HepG2 (cell line): ENCODE data around the gene GAPDH. TPM values are rescaled to one million over a fixed set of nuclear protein-coding genes. Genes with fewer than 3 reads are reported as not detected.

Experiments used
- GFI1 ChIP-seq: sonication (generic); formaldehyde crosslinking; IDR thresholded peaks from 2 replicates; pipeline ENCODE4 v1.5.0; 2020; ENCODE audit warnings: missing genetic modification reagents, mild to moderate bottlenecking, borderline replicate concordance
- LCORL ChIP-seq, 2 experiments: fragments of 450-650 bp in 1 of 2; sonication (generic) in 1 of 2; formaldehyde crosslinking in 1 of 2; IDR thresholded peaks; 2 replicates each; pipeline versions ENCODE4 v1.5.0 to v1.6.1; 2017 to 2020; ENCODE audit warnings: antibody characterized with exemption in 1 of 2, missing genetic modification reagents in 1 of 2
- MBD4 ChIP-seq: IDR thresholded peaks from 2 replicates; pipeline ENCODE4 v1.6.1; 2012; ENCODE audit warnings: low read length, inconsistent platforms, borderline replicate concordance
- POLR2AphosphoS2 ChIP-seq: IDR thresholded peaks from 2 replicates; pipeline ENCODE4 v1.6.1; 2011; ENCODE audit warnings: low read depth, low read length, improper control_type of control experiment
- RFXAP ChIP-seq: sonication (generic); formaldehyde crosslinking; IDR thresholded peaks from 2 replicates; pipeline ENCODE4 v1.4.0; 2020; ENCODE audit warnings: missing genetic modification reagents, borderline replicate concordance
- ZFP36L2 ChIP-seq: sonication (generic); formaldehyde crosslinking; IDR thresholded peaks from 2 replicates; pipeline ENCODE4 v1.4.0; 2020; ENCODE audit warnings: missing genetic modification reagents
- ZNF260 ChIP-seq: sonication (generic); formaldehyde crosslinking; IDR thresholded peaks from 2 replicates; pipeline ENCODE4 v1.4.0; 2020; ENCODE audit warnings: missing genetic modification reagents, low read depth, mild to moderate bottlenecking, borderline replicate concordance
- ZNF570 ChIP-seq: sonication (generic); formaldehyde crosslinking; IDR thresholded peaks from 2 replicates; pipeline ENCODE4 v1.4.0; 2020; ENCODE audit warnings: mild to moderate bottlenecking, missing genetic modification reagents, borderline replicate concordance
- polyA plus RNA-seq, 8 experiments: library from polyadenylated mRNA; depleted of rRNA in 3 of 8; stranded (reverse) in 7 of 8; unstranded in 1 of 8; fragments of >200 nt; fragmentation: Illumina TruSeq in 4 of 8; extraction: Trizol in 4 of 8; gene quantifications; 2 replicates each; pipeline versions ENCODE4 v1.2.1 to v1.2.3, GENCODE V29; 2011 to 2016; ENCODE audit warnings: low read depth in 4 of 8, missing spikeins in 1 of 8, mixed read lengths in 1 of 8; ENCODE audit not compliant: insufficient read depth in 1 of 8
- total RNA-seq, 5 experiments: library from RNA; depleted of rRNA; stranded (reverse); fragments of >200 nt; fragmentation: Illumina TruSeq; extraction: Trizol; gene quantifications; 2 replicates each; pipeline ENCODE4 v1.2.3, GENCODE V29; 2016; ENCODE audit warnings: low read depth in 1 of 5
- TF ChIP-seq, protein P1 (sequence below): sonication (generic); formaldehyde crosslinking; IDR thresholded peaks from 2 replicates; pipeline ENCODE4 v1.9.0; 2021; ENCODE audit warnings: missing genetic modification reagents, borderline replicate concordance
- TF ChIP-seq, protein P2 (sequence below): sonication (generic); formaldehyde crosslinking; IDR thresholded peaks from 2 replicates; pipeline ENCODE4 v1.4.0; 2020; ENCODE audit warnings: low read depth, mild to moderate bottlenecking, missing genetic modification reagents
- TF ChIP-seq, protein P3 (sequence below): sonication (generic); formaldehyde crosslinking; conservative IDR thresholded peaks from 2 replicates; pipeline ENCODE4 v1.4.0; 2020; ENCODE audit warnings: missing genetic modification reagents
- TF ChIP-seq, protein P4 (sequence below): sonication (generic); formaldehyde crosslinking; IDR thresholded peaks from 2 replicates; pipeline ENCODE4 v1.5.0; 2020; ENCODE audit warnings: mild to moderate bottlenecking, missing genetic modification reagents
- TF ChIP-seq, protein P5 (sequence below): sonication (generic); formaldehyde crosslinking; IDR thresholded peaks from 2 replicates; pipeline ENCODE4 v1.8.0; 2022; ENCODE audit warnings: mild to moderate bottlenecking, missing genetic modification reagents, moderate library complexity
- TF ChIP-seq, protein P6 (sequence below): sonication (generic); formaldehyde crosslinking; IDR thresholded peaks from 2 replicates; pipeline ENCODE4 v1.5.1; 2020; ENCODE audit warnings: mild to moderate bottlenecking, moderate library complexity, missing genetic modification reagents

GAPDH gene
- total and polyA plus RNA-seq, 2 of the 13 experiments (the other 11 are each of a cell fraction or from before 2014, with no cell fraction given), result 3,038 to 12,722 TPM

DNA sequence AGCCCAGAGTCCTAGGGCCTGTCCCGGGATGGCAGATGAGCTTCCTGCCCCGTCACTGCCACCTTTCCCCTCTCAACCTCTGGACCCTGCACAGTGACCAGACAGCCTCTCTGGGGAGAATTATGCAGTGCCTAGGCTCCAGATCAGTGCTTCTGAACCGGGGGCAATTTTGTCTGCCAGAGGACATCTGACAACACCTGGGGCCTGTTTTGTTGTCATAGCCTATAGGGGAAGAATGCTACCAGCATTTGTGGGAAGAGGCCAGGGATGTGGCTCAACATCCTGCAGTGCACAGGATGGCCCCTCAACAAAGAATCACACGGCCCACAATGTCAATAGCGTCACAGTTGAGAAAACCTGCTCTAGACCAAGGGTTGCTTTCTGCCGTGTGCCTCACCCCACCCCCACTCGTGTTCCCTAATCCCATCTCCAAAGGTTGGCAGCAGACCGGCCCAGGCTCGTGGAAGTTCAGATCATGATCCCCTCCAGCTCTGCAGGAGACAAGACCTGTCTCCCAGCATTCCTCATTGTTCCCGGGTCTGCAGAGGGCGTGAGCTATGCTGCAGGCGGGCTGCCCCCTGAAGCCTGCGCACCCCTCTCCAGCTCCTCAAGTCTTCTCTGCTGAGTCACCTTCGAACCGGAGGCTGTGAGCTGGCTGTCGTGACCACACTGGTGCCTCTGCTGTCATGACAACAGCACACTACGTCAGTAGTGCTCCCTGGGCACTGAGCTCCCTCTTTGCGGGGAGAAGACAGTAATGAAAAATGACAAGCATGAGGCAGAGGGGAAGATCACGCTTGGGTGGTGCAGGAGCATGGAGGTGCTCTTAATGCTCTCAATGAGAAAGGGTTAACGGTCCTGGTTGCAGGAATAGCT lies 2.0 kb upstream of the GAPDH start (continued):
- TF ChIP-seq, protein P1, sequence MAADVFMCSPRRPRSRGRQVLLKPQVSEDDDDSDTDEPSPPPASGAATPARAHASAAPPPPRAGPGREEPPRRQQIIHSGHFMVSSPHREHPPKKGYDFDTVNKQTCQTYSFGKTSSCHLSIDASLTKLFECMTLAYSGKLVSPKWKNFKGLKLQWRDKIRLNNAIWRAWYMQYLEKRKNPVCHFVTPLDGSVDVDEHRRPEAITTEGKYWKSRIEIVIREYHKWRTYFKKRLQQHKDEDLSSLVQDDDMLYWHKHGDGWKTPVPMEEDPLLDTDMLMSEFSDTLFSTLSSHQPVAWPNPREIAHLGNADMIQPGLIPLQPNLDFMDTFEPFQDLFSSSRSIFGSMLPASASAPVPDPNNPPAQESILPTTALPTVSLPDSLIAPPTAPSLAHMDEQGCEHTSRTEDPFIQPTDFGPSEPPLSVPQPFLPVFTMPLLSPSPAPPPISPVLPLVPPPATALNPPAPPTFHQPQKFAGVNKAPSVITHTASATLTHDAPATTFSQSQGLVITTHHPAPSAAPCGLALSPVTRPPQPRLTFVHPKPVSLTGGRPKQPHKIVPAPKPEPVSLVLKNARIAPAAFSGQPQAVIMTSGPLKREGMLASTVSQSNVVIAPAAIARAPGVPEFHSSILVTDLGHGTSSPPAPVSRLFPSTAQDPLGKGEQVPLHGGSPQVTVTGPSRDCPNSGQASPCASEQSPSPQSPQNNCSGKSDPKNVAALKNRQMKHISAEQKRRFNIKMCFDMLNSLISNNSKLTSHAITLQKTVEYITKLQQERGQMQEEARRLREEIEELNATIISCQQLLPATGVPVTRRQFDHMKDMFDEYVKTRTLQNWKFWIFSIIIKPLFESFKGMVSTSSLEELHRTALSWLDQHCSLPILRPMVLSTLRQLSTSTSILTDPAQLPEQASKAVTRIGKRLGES (CRISPR knock-in tag), result no peak
- TF ChIP-seq POLR2AphosphoS2 (no peak), GFI1 (CRISPR knock-in tag) (peak; percentile 33; the same call in 1 of the 2 replicates), MBD4 (0 out of 2 replicates have a peak, but pooled peaks have one; percentile 42), ZNF260 (CRISPR knock-in tag) (no peak), ZNF570 (CRISPR knock-in tag) (no peak), ZFP36L2 (CRISPR knock-in tag) (no peak), RFXAP (CRISPR knock-in tag) (0 out of 2 replicates have a peak, but pooled peaks have one; percentile 18), LCORL (IDR thresholded peaks at IDR 0.05) (no peak), LCORL (CRISPR knock-in tag; IDR thresholded peaks at IDR 0.05) (peak; percentile 88)
- TF ChIP-seq, protein P2, sequence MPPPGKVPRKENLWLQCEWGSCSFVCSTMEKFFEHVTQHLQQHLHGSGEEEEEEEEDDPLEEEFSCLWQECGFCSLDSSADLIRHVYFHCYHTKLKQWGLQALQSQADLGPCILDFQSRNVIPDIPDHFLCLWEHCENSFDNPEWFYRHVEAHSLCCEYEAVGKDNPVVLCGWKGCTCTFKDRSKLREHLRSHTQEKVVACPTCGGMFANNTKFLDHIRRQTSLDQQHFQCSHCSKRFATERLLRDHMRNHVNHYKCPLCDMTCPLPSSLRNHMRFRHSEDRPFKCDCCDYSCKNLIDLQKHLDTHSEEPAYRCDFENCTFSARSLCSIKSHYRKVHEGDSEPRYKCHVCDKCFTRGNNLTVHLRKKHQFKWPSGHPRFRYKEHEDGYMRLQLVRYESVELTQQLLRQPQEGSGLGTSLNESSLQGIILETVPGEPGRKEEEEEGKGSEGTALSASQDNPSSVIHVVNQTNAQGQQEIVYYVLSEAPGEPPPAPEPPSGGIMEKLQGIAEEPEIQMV (CRISPR knock-in tag), result no peak
- TF ChIP-seq, protein P3, sequence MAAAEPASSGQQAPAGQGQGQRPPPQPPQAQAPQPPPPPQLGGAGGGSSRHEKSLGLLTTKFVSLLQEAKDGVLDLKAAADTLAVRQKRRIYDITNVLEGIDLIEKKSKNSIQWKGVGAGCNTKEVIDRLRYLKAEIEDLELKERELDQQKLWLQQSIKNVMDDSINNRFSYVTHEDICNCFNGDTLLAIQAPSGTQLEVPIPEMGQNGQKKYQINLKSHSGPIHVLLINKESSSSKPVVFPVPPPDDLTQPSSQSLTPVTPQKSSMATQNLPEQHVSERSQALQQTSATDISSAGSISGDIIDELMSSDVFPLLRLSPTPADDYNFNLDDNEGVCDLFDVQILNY (CRISPR knock-in tag), result no peak
- TF ChIP-seq, protein P4, sequence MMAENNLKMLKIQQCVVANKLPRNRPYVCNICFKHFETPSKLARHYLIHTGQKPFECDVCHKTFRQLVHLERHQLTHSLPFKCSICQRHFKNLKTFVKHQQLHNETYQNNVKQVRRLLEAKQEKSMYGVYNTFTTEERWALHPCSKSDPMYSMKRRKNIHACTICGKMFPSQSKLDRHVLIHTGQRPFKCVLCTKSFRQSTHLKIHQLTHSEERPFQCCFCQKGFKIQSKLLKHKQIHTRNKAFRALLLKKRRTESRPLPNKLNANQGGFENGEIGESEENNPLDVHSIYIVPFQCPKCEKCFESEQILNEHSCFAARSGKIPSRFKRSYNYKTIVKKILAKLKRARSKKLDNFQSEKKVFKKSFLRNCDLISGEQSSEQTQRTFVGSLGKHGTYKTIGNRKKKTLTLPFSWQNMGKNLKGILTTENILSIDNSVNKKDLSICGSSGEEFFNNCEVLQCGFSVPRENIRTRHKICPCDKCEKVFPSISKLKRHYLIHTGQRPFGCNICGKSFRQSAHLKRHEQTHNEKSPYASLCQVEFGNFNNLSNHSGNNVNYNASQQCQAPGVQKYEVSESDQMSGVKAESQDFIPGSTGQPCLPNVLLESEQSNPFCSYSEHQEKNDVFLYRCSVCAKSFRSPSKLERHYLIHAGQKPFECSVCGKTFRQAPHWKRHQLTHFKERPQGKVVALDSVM, result no peak
- TF ChIP-seq, protein P5, sequence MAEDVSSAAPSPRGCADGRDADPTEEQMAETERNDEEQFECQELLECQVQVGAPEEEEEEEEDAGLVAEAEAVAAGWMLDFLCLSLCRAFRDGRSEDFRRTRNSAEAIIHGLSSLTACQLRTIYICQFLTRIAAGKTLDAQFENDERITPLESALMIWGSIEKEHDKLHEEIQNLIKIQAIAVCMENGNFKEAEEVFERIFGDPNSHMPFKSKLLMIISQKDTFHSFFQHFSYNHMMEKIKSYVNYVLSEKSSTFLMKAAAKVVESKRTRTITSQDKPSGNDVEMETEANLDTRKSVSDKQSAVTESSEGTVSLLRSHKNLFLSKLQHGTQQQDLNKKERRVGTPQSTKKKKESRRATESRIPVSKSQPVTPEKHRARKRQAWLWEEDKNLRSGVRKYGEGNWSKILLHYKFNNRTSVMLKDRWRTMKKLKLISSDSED (CRISPR knock-in tag), result no peak
- TF ChIP-seq, protein P6, sequence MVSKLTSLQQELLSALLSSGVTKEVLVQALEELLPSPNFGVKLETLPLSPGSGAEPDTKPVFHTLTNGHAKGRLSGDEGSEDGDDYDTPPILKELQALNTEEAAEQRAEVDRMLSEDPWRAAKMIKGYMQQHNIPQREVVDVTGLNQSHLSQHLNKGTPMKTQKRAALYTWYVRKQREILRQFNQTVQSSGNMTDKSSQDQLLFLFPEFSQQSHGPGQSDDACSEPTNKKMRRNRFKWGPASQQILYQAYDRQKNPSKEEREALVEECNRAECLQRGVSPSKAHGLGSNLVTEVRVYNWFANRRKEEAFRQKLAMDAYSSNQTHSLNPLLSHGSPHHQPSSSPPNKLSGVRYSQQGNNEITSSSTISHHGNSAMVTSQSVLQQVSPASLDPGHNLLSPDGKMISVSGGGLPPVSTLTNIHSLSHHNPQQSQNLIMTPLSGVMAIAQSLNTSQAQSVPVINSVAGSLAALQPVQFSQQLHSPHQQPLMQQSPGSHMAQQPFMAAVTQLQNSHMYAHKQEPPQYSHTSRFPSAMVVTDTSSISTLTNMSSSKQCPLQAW (CRISPR knock-in tag), result peak; percentile 74
